HL-60 (cell line): ENCODE data around the gene ZFP90.

Experiments used
- DNase-seq, 2 experiments: peaks; one replicate each; pipeline ENCODE4 v3.0.0-alpha.2; 2010 to 2020; ENCODE audit warnings: low read depth in 1 of 2, low spot score in 1 of 2
- H3K27ac ChIP-seq: fragments of 250-450 bp; sonication (Bioruptor Pico); replicated peaks from 2 replicates; pipeline ENCODE4 v1.5.1; 2020; ENCODE audit warnings: mild to moderate bottlenecking, moderate library complexity
- H3K27me3 ChIP-seq: fragments of 250-450 bp; sonication (Bioruptor Pico); 2 replicates; pipeline ENCODE4 v1.5.1; 2021; ENCODE audit warnings: mild to moderate bottlenecking, moderate library complexity; ENCODE audit not compliant: insufficient read depth, poor library complexity, severe bottlenecking
- H3K4me3 ChIP-seq: replicated peaks from 2 replicates; pipeline ENCODE4 v1.5.1; 2011; ENCODE audit warnings: mild to moderate bottlenecking, control low read depth, low read length; ENCODE audit not compliant: insufficient read depth
- GABPA ChIP-seq: IDR thresholded peaks from 2 replicates; pipeline ENCODE4 v1.6.1; 2012; ENCODE audit warnings: low read depth
- POLR2AphosphoS5 ChIP-seq: IDR thresholded peaks from 2 replicates; pipeline ENCODE4 v1.6.1; 2012; ENCODE audit warnings: low read depth
- REST ChIP-seq: IDR thresholded peaks from 2 replicates; pipeline ENCODE4 v1.6.1; 2012; ENCODE audit warnings: low read depth; ENCODE audit not compliant: insufficient replicate concordance
- SPI1 ChIP-seq: IDR thresholded peaks from 2 replicates; pipeline ENCODE4 v1.6.1; 2012; ENCODE audit warnings: low read depth, mild to moderate bottlenecking, borderline replicate concordance
- TF ChIP-seq, protein P1 (sequence below): IDR thresholded peaks from one replicate; pipeline ENCODE4 v1.5.1; 2011; ENCODE audit warnings: low read length, control low read depth, inconsistent platforms; ENCODE audit not compliant: insufficient read depth

Gene ZFP90

DNA sequence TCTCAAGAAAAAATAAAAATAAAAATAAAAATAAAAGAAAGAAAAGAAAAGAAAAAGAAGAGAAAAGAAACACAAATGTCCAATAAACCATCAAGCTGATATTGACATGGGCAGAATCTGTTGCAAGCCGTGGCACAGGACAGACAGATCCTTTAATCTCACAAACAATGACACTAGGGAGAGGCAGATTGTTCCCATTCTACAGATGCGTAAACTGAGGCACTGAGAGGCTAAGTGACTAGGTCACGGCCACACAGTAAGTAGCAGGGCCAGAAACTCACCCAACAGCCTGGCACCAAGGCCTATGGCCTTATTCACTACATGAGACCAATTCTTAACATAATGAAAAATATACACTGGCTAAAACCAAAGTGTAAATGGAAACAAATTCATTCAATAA lies 28.3 kb upstream of the ZFP90 start:
- no peak for DNase-seq
- Histone ChIP-seq H3K4me3 (no peak overlapping the region), H3K27ac (no peak overlapping the region), H3K27me3 (no peaks in the 10 kb centered on the region)
- TF ChIP-seq POLR2AphosphoS5 (no peak), REST (no peak), SPI1 (no peak), GABPA (no peak)
- TF ChIP-seq, protein P1, sequence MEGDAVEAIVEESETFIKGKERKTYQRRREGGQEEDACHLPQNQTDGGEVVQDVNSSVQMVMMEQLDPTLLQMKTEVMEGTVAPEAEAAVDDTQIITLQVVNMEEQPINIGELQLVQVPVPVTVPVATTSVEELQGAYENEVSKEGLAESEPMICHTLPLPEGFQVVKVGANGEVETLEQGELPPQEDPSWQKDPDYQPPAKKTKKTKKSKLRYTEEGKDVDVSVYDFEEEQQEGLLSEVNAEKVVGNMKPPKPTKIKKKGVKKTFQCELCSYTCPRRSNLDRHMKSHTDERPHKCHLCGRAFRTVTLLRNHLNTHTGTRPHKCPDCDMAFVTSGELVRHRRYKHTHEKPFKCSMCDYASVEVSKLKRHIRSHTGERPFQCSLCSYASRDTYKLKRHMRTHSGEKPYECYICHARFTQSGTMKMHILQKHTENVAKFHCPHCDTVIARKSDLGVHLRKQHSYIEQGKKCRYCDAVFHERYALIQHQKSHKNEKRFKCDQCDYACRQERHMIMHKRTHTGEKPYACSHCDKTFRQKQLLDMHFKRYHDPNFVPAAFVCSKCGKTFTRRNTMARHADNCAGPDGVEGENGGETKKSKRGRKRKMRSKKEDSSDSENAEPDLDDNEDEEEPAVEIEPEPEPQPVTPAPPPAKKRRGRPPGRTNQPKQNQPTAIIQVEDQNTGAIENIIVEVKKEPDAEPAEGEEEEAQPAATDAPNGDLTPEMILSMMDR = no peak

DNA sequence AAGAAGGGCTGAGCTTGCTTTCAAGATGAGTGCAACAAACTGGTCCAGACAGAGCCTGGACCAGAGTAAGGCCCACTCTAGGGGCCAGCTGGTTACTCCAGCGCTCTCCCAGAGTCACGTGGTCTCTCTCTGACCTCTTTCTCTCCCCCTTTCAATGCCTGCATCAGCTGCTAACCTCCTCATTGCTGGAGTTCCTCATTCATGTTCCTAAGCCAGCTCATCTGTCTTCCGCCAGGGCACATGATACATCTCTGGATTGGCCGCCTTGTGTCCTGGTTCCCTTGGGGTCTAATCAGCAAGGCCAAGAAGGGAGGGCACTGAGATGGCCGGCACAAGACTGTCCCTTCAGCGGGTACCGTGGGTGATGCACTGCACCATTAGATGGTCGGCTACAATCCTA lies 26.9 kb upstream of the ZFP90 start:
- no peak overlapping the region for H3K4me3 ChIP-seq
- no peaks in the 10 kb centered on the region for H3K27me3 ChIP-seq
- DNase-seq = peak; percentile 38 to 65
- H3K27ac ChIP-seq = no peak overlapping the region
- TF ChIP-seq SPI1 (peak; percentile 83), POLR2AphosphoS5 (no peak)

DNA sequence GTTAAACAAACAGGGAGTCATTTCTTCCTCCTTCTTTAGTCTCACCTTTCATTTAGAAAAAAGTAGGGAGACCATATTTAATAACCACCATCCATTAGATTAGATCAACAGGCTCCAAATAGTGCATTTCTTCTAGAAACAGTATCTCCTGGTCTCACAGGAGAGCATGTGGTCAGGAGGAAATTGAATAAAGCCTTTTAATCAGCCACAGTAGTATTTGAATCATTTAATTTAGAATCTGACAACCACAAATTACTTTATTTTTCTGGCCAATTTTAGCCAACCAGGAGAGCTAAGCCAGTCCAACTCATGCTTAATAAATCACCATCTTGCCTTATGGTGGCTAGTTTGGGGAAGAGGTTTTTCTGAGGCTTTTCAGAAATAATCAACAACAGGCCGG lies 26.3 kb upstream of the ZFP90 start:
- H3K27ac ChIP-seq = no peak overlapping the region
- DNase-seq = no peak
- H3K4me3 ChIP-seq = no peak overlapping the region
- no peaks in the 10 kb centered on the region for H3K27me3 ChIP-seq
- no peak for TF ChIP-seq REST
- TF ChIP-seq POLR2AphosphoS5 = no peak
- no peak for TF ChIP-seq GABPA
- TF ChIP-seq, protein P1 = no peak
- TF ChIP-seq SPI1 = no peak

GRCh38 chr16:68514511-68514910 lies 24.6 kb upstream of the ZFP90 start:
- no peaks in the 10 kb centered on the region for H3K27me3 ChIP-seq
- no peak overlapping the region for H3K4me3 ChIP-seq
- no peak for TF ChIP-seq GABPA
- no peak for TF ChIP-seq POLR2AphosphoS5
- no peak for TF ChIP-seq REST
- TF ChIP-seq, protein P1 = no peak
- no peak for TF ChIP-seq SPI1
- no peak for DNase-seq
- no peak overlapping the region for H3K27ac ChIP-seq
